HG02840 (cell line): ENCODE results near the gene GALC.

ENCODE experiments used
- ATAC-seq: cut with Tn5 transposase; IDR thresholded peaks from one replicate; pipeline ENCODE4 v1.9.1; 2021; ENCODE audit warnings: mild to moderate bottlenecking, moderate library complexity, moderate number of reproducible peaks; ENCODE audit not compliant: unreplicated experiment, low FRiP score

The GALC gene

DNA sequence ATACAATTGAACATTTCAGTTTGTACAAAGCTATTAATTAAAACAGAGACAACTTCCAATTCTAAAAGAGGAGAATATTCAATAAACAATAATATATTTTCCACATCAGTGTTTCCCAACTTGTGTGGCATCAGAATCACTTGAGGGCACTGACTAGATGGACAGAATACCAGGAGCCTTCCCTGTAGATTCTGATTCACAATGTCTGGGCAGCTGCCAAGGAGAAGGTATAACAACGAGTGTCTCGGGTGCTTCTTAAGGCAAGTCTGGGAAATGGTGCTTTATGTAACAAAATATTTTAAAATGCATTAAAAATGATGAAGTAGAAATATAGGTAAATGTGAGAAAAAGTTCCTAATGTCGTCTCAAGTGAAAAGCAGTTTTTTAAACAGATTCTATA, 26.2 kb downstream of the GALC start:
- no peak for ATAC-seq

- no peak for ATAC-seq
Observed at GRCh38 chr14:87961246-87961645, 31.7 kb downstream of the GALC start.

DNA sequence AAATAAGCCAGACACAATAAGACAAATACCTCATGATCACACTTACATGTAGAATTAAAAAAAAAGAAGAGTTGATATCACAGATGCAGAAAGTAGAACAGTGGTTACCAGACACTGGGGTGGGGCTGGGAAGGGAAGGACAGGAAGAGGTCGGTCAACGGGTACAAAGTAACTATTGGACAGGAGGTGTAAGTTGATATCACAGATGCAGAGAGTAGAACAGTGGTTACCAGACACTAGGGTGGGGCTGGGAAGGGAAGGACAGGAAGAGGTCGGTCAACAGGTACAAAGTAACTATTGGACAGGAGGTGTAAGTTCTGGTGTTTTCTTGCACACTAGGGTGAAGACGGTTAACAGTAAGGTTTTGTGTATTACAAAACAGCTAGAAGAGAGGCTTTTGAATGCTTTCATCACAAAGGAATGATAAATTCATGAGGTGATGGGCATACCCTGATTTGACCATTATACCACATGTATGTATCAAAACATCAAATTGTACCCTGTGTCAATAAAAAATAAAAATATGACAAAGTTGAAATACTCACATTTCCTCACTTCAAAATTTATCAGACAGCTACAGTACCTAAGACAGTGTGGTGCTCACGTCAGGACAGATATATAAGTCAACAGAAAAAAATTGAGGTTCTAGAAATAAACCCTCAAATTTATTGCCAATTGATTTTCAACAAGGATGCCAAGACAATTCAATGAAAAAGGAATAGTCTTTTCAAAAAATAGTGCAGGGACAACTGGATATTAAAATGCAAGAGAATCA, 32.8 kb downstream of the GALC start:
- no peak for ATAC-seq

- ATAC-seq = no peak
Observed at GRCh38 chr14:87955501-87955900, 37.5 kb downstream of the GALC start.

DNA sequence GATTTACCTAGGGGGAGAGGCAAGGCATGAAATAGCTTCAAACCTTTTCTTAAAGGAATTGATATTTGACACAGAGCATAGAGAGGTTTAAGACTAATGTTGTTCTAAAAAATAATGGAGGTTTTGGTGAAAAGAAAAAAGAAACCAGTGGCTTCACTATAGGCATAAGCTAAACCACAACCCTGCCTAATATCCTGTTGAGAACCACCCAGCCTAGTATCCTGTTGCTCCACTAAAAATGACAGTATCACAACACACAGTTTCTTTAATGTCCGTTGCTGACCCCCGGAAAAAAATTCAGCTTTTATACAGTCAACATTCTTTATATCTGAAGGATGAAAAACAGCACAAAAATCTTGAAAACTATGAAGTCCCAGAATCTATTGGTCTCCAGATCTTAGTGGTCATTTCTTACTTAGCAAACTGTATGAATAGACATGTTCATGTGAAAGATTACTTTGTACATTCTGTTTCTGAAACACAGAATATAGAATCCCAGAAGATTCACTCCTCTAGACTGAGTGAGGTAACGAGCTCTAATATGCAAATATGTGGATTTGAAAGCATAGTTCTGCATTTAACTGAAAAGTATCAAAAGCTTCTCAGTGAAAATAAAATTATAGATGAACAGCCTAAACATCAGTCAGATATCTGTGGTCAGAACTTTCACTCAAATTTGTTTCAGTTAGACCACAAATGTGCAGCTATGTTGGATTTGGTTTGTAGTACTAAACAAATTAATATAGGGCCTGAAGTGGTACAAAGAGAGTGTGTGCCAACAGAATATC, 40.5 kb downstream of the GALC start:
- ATAC-seq = peak; percentile 80

DNA sequence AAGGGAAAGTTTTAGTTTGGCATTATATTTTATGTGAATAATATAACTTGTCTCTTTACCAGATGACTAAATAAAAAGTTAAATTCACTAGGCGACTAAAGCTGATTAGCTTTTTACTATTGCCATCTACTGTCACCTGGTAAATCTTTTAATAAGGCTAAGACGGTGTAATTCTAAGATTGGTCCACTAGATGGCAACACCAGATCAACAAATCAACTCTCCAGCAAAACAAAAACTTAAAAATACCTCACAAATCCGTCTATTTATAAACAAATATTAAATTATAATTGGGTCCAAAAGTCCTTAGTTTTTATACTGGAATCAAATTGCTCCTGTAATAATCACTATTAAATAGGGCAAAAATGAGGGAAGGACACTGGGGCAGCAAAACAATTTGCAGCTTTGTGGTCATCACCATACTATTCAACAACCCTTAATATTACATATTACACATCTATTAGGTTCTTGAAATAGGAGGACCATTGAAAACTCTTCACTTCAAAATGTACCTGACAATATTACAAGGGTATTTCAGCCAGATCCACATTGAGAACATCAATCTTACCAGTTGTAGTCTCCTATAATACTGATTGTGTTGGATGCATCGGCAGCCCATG, 47.9 kb downstream of the GALC start:
- ATAC-seq = no peak

DNA sequence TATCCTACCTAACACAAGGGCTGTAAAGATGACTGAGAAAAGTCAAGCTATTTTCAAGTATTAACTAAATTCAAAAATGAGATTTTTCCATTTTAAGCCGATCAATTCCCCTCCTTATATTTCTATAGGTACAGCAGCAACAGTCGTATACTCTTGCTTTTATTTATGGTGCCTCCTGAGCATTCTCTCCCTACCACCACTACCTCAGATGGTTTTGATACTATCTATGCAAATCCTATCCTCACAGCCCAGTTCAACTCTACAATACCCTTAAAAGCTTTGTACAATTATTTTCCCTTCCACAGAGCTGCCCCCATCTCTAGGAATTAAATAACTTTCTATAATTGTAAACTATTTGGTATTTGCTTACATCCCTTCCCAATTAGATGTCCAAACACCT, 52.1 kb downstream of the GALC start:
- ATAC-seq = no peak

DNA sequence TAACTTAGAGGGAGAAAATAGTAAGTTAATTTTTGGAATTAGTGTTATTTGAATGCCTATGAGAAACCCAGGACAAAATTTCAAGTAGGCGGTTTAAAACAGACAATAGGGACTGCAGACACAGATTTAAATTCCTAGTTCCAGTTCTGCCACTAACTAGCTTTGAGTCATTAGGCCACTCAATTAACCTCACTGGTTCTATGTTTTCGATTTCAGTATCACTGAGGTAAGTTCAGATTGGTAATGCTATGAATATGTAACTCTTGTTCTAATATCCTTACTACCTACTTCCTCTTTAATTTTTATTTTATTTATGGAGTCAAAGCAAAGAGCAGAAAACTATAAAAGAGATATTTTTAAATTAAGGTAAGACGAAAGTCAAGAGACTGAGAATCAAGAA, 52.6 kb downstream of the GALC start:
- peak; percentile 80 for ATAC-seq

GRCh38 chr14:87935886-87936285, 57.1 kb downstream of the GALC start:
- no peak for ATAC-seq

- no peak for ATAC-seq
Observed at GRCh38 chr14:87935081-87935828, 57.7 kb downstream of the GALC start.

GRCh38 chr14:87934185-87934584, 58.8 kb downstream of the GALC start:
- no peak for ATAC-seq

- no peak for ATAC-seq
Observed at GRCh38 chr14:87916886-87917275, 76.1 kb downstream of the GALC start.

DNA sequence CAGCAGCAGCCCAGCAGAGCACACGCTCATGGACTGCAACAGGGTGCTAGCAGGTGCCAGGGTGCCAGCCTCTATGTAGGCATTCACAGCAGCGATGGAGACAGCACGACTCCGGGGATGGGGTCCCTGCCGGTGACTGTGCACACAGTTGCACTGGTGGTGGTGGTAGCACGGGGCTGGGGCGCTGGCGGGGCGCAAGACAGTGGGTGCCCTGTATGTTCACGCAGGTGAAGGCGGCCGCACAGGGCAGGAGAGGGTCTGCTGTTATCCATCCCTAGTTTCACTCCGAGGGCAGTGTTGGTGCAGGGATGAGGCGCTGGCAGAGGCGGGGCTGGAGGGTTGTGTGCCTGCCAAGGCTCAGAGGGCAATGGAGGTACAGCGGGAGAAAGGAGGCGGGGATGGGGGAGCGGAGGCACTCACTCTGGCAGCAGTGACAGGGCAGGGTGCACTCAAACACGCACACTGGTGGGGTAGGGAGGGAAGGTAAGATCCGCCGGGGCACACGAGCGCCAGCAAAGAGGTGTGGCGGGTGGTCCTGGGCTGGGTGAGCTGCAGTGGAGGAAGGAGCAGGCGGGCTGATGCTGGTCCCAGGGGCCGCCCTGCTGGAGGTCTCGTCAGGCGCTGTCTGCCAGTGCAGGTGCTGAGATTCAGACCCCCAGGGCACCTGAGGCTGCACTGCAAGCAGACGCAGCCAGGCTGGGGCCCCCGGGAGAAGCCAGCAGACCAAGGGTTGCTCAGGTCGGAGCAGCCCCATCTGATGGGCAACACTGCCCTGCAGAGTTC, 76.7 kb downstream of the GALC start:
- ATAC-seq = no peak

DNA sequence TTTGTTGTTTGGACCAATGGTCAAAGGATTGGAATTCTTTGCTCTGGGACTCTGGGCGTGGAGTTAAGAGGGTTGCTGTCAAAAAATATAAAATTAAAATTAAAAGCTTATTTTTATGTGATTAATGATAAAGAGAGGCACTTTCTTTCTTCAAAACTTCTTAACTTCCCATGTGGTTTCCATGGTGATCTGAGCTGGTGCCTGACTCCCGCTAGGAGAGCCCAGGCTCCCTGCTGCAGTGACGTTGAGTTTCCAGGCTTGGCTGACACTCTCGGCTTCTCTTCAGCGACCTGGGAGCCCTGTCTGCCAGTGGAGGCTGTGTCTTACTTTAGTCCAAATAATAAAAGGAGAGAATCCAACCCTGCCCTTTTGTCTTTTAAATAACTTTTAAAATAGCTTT, 84.4 kb downstream of the GALC start:
- ATAC-seq = no peak

GRCh38 chr14:87901652-87902051, 91.3 kb downstream of the GALC start:
- ATAC-seq = no peak

DNA sequence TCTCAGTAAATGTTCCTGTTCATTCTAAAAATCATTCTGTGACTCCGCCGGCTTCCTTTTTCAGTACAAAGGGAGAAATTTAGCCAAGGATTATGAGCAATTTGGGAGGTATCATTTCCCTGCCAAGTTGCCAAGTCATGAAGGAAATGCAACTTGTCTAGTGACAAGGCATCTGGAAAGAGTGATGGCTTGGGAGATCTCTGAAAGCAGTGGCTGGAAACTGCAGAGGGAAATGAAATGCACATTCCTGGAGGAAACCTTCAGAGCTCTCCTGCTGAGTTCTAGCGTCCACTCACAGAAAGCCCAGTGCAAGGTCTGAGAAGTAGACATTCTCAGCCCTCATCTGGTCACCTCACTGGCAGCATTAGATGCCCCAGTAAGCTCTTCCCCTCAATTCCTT, 91.7 kb downstream of the GALC start:
- no peak for ATAC-seq

DNA sequence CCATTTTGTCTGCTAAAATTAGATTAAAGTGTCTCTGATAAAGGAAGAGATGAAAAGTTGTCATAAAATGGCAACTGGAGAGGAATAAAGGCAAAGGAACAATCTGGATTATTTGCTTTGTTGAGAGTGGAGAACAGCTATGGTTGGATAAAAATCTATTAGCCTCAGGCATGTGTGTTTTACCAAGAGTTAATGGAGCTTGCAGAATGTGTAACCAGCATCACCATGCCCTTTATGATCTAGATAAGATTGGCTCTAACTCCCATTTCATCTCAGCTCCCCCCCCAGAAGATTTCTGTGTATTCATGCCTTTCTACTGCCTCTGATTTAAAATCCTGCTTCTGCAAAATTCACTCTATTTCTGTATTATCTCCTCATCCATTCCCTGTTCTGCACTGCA, 93.8 kb downstream of the GALC start:
- no peak for ATAC-seq

DNA sequence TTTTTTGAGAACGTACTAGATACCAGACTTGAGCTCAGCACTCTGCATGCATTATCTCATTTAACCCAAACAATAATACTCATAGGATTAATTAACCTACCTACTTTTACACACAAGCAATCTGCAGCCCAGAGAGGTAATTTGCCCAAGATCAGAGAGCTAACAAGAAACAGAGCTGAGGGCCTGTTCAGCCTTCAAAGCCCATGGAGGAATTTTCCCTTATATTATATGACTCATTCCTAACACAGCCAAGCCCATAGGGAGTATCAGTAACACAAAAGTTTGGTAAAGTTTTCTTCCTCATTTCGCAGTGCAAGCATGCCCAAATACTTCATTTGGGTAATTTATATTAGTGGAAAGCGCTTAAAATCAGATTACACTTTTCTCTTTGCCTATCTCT, 94.7 kb downstream of the GALC start:
- ATAC-seq = no peak

GRCh38 chr14:87896393-87897380, 96.3 kb downstream of the GALC start:
- ATAC-seq = peak; percentile 65
